ENCODE results near the gene NRK. TPM values are rescaled to one million over a fixed set of nuclear protein-coding genes. Genes with fewer than 3 reads are reported as not detected.
"Not testable (repeated sequence)": the region's sequence is repeated elsewhere in the genome, so short reads cannot be mapped to it uniquely, and the experiment has no call there.

The NRK gene
- polyA plus RNA-seq, 1 donor (not counting 4 experiments of a cell fraction or from before 2014, with no cell fraction given): 0.28 TPM

GRCh38 chrX:105775679-105776078 lies 46.7 kb upstream of the NRK start:
- Histone ChIP-seq H3K9me1 (ENCODE audit: control insufficient read depth, extremely low read depth, insufficient read depth, low read length) (no peaks in the 10 kb centered on the region), H2AFZ (ENCODE audit: control insufficient read depth, low read length) (no peak overlapping the region), H3K36me3 (ENCODE audit: control insufficient read depth in 2 of 2, extremely low read depth in 1 of 2, insufficient read depth in 2 of 2, low read length in 2 of 2) (no peaks in the 10 kb centered on the region), H4K20me1 (ENCODE audit: control insufficient read depth, extremely low read depth, insufficient read depth, low read length) (no peaks in the 10 kb centered on the region), H3K27ac (ENCODE audit: control insufficient read depth, insufficient read depth, low read length) (no peak overlapping the region), H3K4me2 (ENCODE audit: control insufficient read depth, extremely low read depth, insufficient read depth, low read depth, low read length) (no peak overlapping the region), H3K27me3 (ENCODE audit: control insufficient read depth, extremely low read depth, insufficient read depth, low read length) (no peaks in the 10 kb centered on the region), H3K4me3 (ENCODE audit: control insufficient read depth in 2 of 3, extremely low read depth in 1 of 3, insufficient read depth in 2 of 3, low read depth in 1 of 3, low read length in 3 of 3) (no peak overlapping the region), H3K4me1 (ENCODE audit: control insufficient read depth, extremely low read depth, insufficient read depth, low read length) (no peaks in the 10 kb centered on the region), H3K9ac (ENCODE audit: control insufficient read depth, extremely low read depth, insufficient read depth, low read length) (no peak overlapping the region), H3K9me3 (ENCODE audit: control insufficient read depth, low read depth, low read length) (no peaks in the 10 kb centered on the region), H3K79me2 (ENCODE audit: control insufficient read depth, insufficient read depth, low read length) (no peaks in the 10 kb centered on the region)
- DNase-seq (ENCODE audit: low read depth, low spot score) (no peak), FAIRE-seq (no peak)
- dilution Hi-C loops (cut with MboI; ENCODE audit: extremely low pct_ligation_motif_present, low sequenced_read_pairs): no loop called here
- TF ChIP-seq EZH2 (IDR thresholded peaks at IDR 0.05; ENCODE audit: low read length): no peak
- no peak for TF ChIP-seq CTCF (optimal IDR thresholded peaks at IDR 0.05 in 1 of 3, IDR thresholded peaks at IDR 0.05 in 1 of 3, conservative IDR thresholded peaks at IDR 0.05 in 1 of 3; ENCODE audit: extremely low read depth in 1 of 3, insufficient read depth in 2 of 3, low read length in 3 of 3)

GRCh38 chrX:105781804-105782203 lies 40.5 kb upstream of the NRK start:
- no peak for DNase-seq (ENCODE audit: low read depth, low spot score)
- H3K27me3 ChIP-seq (ENCODE audit: control insufficient read depth, extremely low read depth, insufficient read depth, low read length): no peaks in the 10 kb centered on the region
- no peak overlapping the region for H2AFZ ChIP-seq (ENCODE audit: control insufficient read depth, low read length)
- H4K20me1 ChIP-seq (ENCODE audit: control insufficient read depth, extremely low read depth, insufficient read depth, low read length): no peaks in the 10 kb centered on the region
- no peak overlapping the region for H3K4me2 ChIP-seq (ENCODE audit: control insufficient read depth, extremely low read depth, insufficient read depth, low read depth, low read length)
- H3K9me3 ChIP-seq (ENCODE audit: control insufficient read depth, low read depth, low read length): no peaks in the 10 kb centered on the region
- no peaks in the 10 kb centered on the region for H3K4me1 ChIP-seq (ENCODE audit: control insufficient read depth, extremely low read depth, insufficient read depth, low read length)
- H3K36me3 ChIP-seq (ENCODE audit: control insufficient read depth in 2 of 2, extremely low read depth in 1 of 2, insufficient read depth in 2 of 2, low read length in 2 of 2): no peaks in the 10 kb centered on the region
- no peaks in the 10 kb centered on the region for H3K9me1 ChIP-seq (ENCODE audit: control insufficient read depth, extremely low read depth, insufficient read depth, low read length)
- dilution Hi-C loops (cut with MboI; ENCODE audit: extremely low pct_ligation_motif_present, low sequenced_read_pairs): no loop called here
- TF ChIP-seq EZH2 (IDR thresholded peaks at IDR 0.05; ENCODE audit: low read length) (no peak), CTCF (optimal IDR thresholded peaks at IDR 0.05 in 1 of 3, IDR thresholded peaks at IDR 0.05 in 1 of 3, conservative IDR thresholded peaks at IDR 0.05 in 1 of 3; ENCODE audit: extremely low read depth in 1 of 3, insufficient read depth in 2 of 3, low read length in 3 of 3) (no peak)
- no peak for FAIRE-seq
- H3K9ac ChIP-seq (ENCODE audit: control insufficient read depth, extremely low read depth, insufficient read depth, low read length): no peak overlapping the region
- H3K79me2 ChIP-seq (ENCODE audit: control insufficient read depth, insufficient read depth, low read length): no peaks in the 10 kb centered on the region
- H3K4me3 ChIP-seq (ENCODE audit: control insufficient read depth in 2 of 3, extremely low read depth in 1 of 3, insufficient read depth in 2 of 3, low read depth in 1 of 3, low read length in 3 of 3): no peak overlapping the region
- no peak overlapping the region for H3K27ac ChIP-seq (ENCODE audit: control insufficient read depth, insufficient read depth, low read length)

- H3K9me1 ChIP-seq (ENCODE audit: control insufficient read depth, extremely low read depth, insufficient read depth, low read length); H3K27me3 ChIP-seq (ENCODE audit: control insufficient read depth, extremely low read depth, insufficient read depth, low read length); dilution Hi-C loops (cut with MboI; ENCODE audit: extremely low pct_ligation_motif_present, low sequenced_read_pairs); H3K9me3 ChIP-seq (ENCODE audit: control insufficient read depth, low read depth, low read length); FAIRE-seq; H3K9ac ChIP-seq (ENCODE audit: control insufficient read depth, extremely low read depth, insufficient read depth, low read length); H3K4me2 ChIP-seq (ENCODE audit: control insufficient read depth, extremely low read depth, insufficient read depth, low read depth, low read length); DNase-seq (ENCODE audit: low read depth, low spot score); H3K79me2 ChIP-seq (ENCODE audit: control insufficient read depth, insufficient read depth, low read length); H3K4me3 ChIP-seq (ENCODE audit: control insufficient read depth in 2 of 3, extremely low read depth in 1 of 3, insufficient read depth in 2 of 3, low read depth in 1 of 3, low read length in 3 of 3); H3K36me3 ChIP-seq (ENCODE audit: control insufficient read depth in 2 of 2, extremely low read depth in 1 of 2, insufficient read depth in 2 of 2, low read length in 2 of 2); H2AFZ ChIP-seq (ENCODE audit: control insufficient read depth, low read length); H3K4me1 ChIP-seq (ENCODE audit: control insufficient read depth, extremely low read depth, insufficient read depth, low read length); H4K20me1 ChIP-seq (ENCODE audit: control insufficient read depth, extremely low read depth, insufficient read depth, low read length); H3K27ac ChIP-seq (ENCODE audit: control insufficient read depth, insufficient read depth, low read length): not testable (repeated sequence)
Measured at GRCh38 chrX:105796877-105797276, 25.5 kb upstream of the NRK start.

Measured in keratinocyte (primary cell).